C4-2B (cell line): ENCODE data around the gene PRELP.

ENCODE experiments used
- H3K27ac ChIP-seq: fragments of 450-650 bp; 2 replicates; pipeline ENCODE4 v1.5.1; 2017
- ZFX ChIP-seq: fragments of 450-650 bp; IDR thresholded peaks from 2 replicates; pipeline ENCODE4 v1.6.1; 2017
- TF ChIP-seq, protein P1 (sequence below): fragments of 450-650 bp; conservative IDR thresholded peaks from 2 replicates; pipeline ENCODE4 v1.5.1; 2017; ENCODE audit warnings: mild to moderate bottlenecking

Gene PRELP

DNA sequence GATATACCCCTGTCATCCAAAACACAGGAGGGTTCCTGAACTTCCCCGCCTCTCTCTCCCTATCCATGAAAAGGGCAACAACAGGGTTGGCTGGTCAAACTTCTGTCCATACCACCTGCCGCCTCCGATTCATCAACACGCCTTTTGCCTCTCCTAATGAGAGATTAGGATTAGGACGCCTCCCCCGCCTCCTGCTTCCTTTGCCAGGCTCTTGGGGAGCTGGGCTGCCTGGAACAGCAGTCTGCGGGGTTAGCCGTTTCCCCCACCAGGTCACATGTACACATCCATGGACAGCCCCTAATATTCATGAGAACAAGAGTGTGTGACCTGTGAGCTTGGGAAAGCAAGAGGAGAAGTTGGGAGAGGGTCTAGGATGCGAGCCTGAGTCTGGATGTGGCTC lies 16.1 kb downstream of the PRELP start:
- H3K27ac ChIP-seq: no peak overlapping the region
- TF ChIP-seq, protein P1, sequence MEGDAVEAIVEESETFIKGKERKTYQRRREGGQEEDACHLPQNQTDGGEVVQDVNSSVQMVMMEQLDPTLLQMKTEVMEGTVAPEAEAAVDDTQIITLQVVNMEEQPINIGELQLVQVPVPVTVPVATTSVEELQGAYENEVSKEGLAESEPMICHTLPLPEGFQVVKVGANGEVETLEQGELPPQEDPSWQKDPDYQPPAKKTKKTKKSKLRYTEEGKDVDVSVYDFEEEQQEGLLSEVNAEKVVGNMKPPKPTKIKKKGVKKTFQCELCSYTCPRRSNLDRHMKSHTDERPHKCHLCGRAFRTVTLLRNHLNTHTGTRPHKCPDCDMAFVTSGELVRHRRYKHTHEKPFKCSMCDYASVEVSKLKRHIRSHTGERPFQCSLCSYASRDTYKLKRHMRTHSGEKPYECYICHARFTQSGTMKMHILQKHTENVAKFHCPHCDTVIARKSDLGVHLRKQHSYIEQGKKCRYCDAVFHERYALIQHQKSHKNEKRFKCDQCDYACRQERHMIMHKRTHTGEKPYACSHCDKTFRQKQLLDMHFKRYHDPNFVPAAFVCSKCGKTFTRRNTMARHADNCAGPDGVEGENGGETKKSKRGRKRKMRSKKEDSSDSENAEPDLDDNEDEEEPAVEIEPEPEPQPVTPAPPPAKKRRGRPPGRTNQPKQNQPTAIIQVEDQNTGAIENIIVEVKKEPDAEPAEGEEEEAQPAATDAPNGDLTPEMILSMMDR: no peak
- no peak for TF ChIP-seq ZFX

DNA sequence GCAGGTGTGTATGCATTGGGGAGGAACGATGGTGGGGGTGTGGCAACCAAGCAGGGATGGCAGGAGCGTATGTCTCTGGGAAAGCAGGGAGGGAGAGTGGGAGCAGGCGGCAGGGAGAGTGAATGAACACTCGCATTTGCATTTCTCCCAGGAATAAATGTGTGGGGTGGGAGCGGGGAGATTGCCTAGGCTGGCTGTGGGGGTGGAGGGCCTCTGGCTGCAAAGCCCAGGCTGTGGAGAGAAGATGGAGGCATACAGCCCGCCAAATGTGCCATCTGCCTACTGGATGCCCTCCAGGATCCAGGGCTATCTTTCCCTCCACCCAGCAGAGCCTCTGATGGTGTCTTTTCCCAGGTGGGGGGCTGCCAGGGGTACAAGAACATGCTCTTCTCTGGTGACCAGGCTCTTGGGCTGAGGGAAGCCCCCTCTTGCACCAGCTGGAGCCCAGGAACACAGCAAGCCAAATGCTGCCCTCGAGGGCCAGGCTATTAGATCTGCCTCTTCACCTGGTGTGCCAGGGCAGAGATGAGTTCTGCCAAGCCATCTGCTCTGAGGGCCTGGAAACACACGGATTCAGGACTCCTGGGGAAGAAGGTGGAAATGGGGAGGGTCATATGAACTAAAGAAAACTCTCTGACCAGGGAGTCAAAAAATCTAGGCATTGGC lies 16.6 kb downstream of the PRELP start:
- H3K27ac ChIP-seq: no peak overlapping the region
- TF ChIP-seq, protein P1: no peak
- no peak for TF ChIP-seq ZFX

- no peak for TF ChIP-seq ZFX
- TF ChIP-seq, protein P1: no peak
- H3K27ac ChIP-seq: no peak overlapping the region
Measured at GRCh38 chr1:203492748-203493130, 17.1 kb downstream of the PRELP start.

- no peak within 1 kb of the TSS for H3K27ac ChIP-seq
- TF ChIP-seq ZFX: no peak
- TF ChIP-seq, protein P1: no peak
Measured at GRCh38 chr1:203493901-203494300, 18.3 kb downstream of the PRELP start, which contains the start of gene OPTC. TSS of gene OPTC (plus strand) at chr1:203494153. CDS start at chr1:203496006, 1,853 bp downstream.

DNA sequence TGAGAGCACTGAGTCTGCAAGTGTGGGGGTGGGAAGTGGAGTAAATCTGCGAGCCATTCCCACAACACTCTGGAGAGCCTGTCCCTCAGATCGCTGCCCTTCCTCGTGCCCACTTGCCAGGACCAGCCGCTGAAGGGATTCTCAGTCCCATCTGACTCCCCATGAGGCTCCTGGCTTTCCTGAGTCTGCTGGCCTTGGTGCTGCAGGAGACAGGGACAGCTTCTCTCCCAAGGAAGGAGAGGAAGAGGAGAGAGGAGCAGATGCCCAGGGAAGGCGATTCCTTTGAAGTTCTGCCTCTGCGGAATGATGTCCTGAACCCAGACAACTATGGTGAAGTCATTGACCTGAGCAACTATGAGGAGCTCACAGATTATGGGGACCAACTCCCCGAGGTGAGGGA lies 20.2 kb downstream of the PRELP start:
- no peak for TF ChIP-seq ZFX

GRCh38 chr1:203497269-203497777 lies 21.7 kb downstream of the PRELP start:
- TF ChIP-seq, protein P1: no peak
- no peak for TF ChIP-seq ZFX
- H3K27ac ChIP-seq: no peak overlapping the region

More for the DNA sequence above, 20.2 kb downstream of the PRELP start:
- no peak overlapping the region for H3K27ac ChIP-seq

DNA sequence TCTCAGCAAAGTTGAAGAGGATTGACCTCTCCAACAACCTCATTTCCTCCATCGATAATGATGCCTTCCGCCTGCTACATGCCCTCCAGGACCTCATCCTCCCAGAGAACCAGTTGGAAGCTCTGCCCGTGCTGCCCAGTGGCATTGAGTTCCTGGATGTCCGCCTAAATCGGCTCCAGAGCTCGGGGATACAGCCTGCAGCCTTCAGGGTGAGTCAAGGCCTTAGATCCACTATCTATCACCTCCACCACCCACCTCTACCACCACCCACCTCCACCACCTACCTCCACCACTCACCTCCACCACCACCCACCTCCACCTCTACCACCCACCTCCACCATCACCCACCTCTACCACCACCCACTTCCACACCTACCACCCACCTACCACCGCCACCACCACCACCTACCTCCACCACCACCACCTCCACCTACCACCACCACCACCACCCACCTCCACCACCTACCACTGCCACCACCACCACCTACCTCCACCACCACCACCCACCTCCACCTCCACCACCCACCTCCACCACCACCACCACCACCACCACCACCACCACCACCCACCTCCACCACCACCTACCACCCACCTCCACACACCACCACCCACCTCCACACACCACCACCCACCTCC lies 24.2 kb downstream of the PRELP start:
- H3K27ac ChIP-seq: no peak overlapping the region
- TF ChIP-seq ZFX: no peak
- TF ChIP-seq, protein P1: no peak
